HepG2 (cell line): ENCODE data around the gene PEMT. TPM values are rescaled to one million over a fixed set of nuclear protein-coding genes. Genes with fewer than 3 reads are reported as not detected.

Source experiments
- ARID3A ChIP-seq: IDR thresholded peaks from 2 replicates; pipeline ENCODE4 v1.6.1; 2012; ENCODE audit warnings: low read depth, low read length, improper control_type of control experiment
- GFI1 ChIP-seq: sonication (generic); formaldehyde crosslinking; IDR thresholded peaks from 2 replicates; pipeline ENCODE4 v1.5.0; 2020; ENCODE audit warnings: missing genetic modification reagents, mild to moderate bottlenecking, borderline replicate concordance
- HCFC1 ChIP-seq: fragments of 150-350 bp; IDR thresholded peaks from 2 replicates; pipeline ENCODE4 v1.6.1; 2014; ENCODE audit warnings: low read depth, low read length
- HDAC1 ChIP-seq: sonication (generic); formaldehyde crosslinking; IDR thresholded peaks from 2 replicates; pipeline ENCODE4 v1.5.1; 2020; ENCODE audit warnings: mild to moderate bottlenecking, missing genetic modification reagents
- KDM1A ChIP-seq: IDR thresholded peaks from 2 replicates; pipeline ENCODE4 v1.6.1; 2016; ENCODE audit warnings: missing compliant biosample characterization
- PLRG1 ChIP-seq: fragments of 450-650 bp; conservative IDR thresholded peaks from 2 replicates; pipeline ENCODE4 v1.6.1; 2016
- PRDM10 ChIP-seq: sonication (generic); formaldehyde crosslinking; IDR thresholded peaks from 2 replicates; pipeline ENCODE4 v1.4.0; 2020; ENCODE audit warnings: low read depth, missing genetic modification reagents
- RXRA ChIP-seq: sonication (generic); formaldehyde crosslinking; IDR thresholded peaks from 2 replicates; pipeline ENCODE4 v1.5.1; 2020; ENCODE audit warnings: missing genetic modification reagents
- SRSF1 ChIP-seq: fragments of 200-400 bp; formaldehyde crosslinking; optimal IDR thresholded peaks from 2 replicates; pipeline ENCODE3; 2017; ENCODE audit warnings: mild to moderate bottlenecking, low read depth, low read length, moderate library complexity
- TOE1 ChIP-seq: sonication (generic); formaldehyde crosslinking; IDR thresholded peaks from 2 replicates; pipeline ENCODE4 v1.4.0; 2020; ENCODE audit warnings: mild to moderate bottlenecking, missing genetic modification reagents
- ZKSCAN8 ChIP-seq: IDR thresholded peaks from 2 replicates; pipeline ENCODE4 v1.6.1; 2016; ENCODE audit warnings: borderline replicate concordance, missing genetic modification reagents, missing compliant biosample characterization
- ZNF710 ChIP-seq: sonication (generic); formaldehyde crosslinking; IDR thresholded peaks from 2 replicates; pipeline ENCODE4 v1.5.0; 2020; ENCODE audit warnings: mild to moderate bottlenecking, missing genetic modification reagents, borderline replicate concordance
- ZNF737 ChIP-seq: sonication (generic); formaldehyde crosslinking; IDR thresholded peaks from 2 replicates; pipeline ENCODE4 v1.5.0; 2020; ENCODE audit warnings: missing genetic modification reagents, mild to moderate bottlenecking, borderline replicate concordance
- polyA plus RNA-seq, 8 experiments: library from polyadenylated mRNA; depleted of rRNA in 3 of 8; stranded (reverse) in 7 of 8; unstranded in 1 of 8; fragments of >200 nt; fragmentation: Illumina TruSeq in 4 of 8; extraction: Trizol in 4 of 8; gene quantifications; 2 replicates each; pipeline versions ENCODE4 v1.2.1 to v1.2.3, GENCODE V29; 2011 to 2016; ENCODE audit warnings: low read depth in 4 of 8, missing spikeins in 1 of 8, mixed read lengths in 1 of 8; ENCODE audit not compliant: insufficient read depth in 1 of 8
- total RNA-seq, 5 experiments: library from RNA; depleted of rRNA; stranded (reverse); fragments of >200 nt; fragmentation: Illumina TruSeq; extraction: Trizol; gene quantifications; 2 replicates each; pipeline ENCODE4 v1.2.3, GENCODE V29; 2016; ENCODE audit warnings: low read depth in 1 of 5
- TF ChIP-seq, protein P1 (sequence below): sonication (generic); formaldehyde crosslinking; IDR thresholded peaks from 2 replicates; pipeline ENCODE4 v1.4.0; 2020; ENCODE audit warnings: mild to moderate bottlenecking, missing genetic modification reagents
- TF ChIP-seq, protein P2 (sequence below): sonication (generic); formaldehyde crosslinking; IDR thresholded peaks from 2 replicates; pipeline ENCODE4 v1.5.1; 2020; ENCODE audit warnings: mild to moderate bottlenecking, missing genetic modification reagents

PEMT gene
- total and polyA plus RNA-seq, 2 of the 13 experiments (the other 11 are each of a cell fraction or from before 2014, with no cell fraction given) = 31.7 to 43.6 TPM

DNA sequence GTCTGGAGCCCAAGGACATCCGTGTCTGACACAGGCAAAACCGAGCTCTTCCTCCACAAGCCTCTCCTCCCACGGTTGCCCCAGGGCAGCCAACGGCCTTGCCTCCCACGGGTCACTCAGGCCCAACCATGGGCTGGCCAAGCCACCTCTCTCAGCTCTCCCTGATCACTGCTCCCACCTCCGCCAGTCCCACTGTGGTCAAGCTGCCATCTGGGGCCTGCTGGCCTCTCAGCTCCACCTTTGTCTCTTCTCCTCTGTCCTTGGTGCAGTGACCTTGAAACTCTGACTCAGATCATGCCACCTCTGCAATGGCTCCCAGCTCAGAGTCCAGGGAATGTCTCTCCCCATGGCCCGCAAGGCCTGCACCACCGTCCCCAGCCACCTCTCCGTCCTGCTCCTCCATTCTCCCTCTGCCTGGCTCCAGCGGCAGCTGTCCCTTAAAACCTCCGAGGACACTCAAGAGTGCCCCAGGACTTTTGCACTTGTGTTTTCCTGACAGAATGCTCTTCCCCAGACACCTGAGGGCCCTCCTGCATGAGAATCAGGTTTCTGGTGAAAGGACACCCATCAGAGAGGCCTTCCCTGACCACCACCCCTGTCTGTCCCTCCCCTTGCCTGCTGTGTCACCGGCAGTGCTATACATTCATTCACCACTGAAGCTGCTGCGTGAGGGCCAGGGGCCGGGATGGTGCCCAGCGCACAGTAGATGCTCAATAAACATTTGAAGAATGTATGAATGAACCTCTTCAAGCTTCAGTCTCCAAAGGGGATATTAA, 19.3 kb downstream of the PEMT start (continued):
- TF ChIP-seq ZKSCAN8 (CRISPR knock-in tag) (no peak), SRSF1 (no peak), ZNF710 (CRISPR knock-in tag) (0 out of 2 replicates have a peak, but pooled peaks have one; percentile 50), KDM1A (CRISPR knock-in tag) (no peak), GFI1 (no peak), HDAC1 (CRISPR knock-in tag) (peak; percentile 40; the same call in 1 of the 2 replicates), RXRA (CRISPR knock-in tag) (peak; percentile 80), PLRG1 (no peak), PRDM10 (no peak), ARID3A (0 out of 2 replicates have a peak, but pooled peaks have one; percentile 13), TOE1 (no peak), HCFC1 (no peak), ZNF737 (CRISPR knock-in tag) (no peak)
- TF ChIP-seq, protein P1, sequence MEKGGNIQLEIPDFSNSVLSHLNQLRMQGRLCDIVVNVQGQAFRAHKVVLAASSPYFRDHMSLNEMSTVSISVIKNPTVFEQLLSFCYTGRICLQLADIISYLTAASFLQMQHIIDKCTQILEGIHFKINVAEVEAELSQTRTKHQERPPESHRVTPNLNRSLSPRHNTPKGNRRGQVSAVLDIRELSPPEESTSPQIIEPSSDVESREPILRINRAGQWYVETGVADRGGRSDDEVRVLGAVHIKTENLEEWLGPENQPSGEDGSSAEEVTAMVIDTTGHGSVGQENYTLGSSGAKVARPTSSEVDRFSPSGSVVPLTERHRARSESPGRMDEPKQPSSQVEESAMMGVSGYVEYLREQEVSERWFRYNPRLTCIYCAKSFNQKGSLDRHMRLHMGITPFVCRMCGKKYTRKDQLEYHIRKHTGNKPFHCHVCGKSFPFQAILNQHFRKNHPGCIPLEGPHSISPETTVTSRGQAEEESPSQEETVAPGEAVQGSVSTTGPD = no peak
- TF ChIP-seq, protein P2, sequence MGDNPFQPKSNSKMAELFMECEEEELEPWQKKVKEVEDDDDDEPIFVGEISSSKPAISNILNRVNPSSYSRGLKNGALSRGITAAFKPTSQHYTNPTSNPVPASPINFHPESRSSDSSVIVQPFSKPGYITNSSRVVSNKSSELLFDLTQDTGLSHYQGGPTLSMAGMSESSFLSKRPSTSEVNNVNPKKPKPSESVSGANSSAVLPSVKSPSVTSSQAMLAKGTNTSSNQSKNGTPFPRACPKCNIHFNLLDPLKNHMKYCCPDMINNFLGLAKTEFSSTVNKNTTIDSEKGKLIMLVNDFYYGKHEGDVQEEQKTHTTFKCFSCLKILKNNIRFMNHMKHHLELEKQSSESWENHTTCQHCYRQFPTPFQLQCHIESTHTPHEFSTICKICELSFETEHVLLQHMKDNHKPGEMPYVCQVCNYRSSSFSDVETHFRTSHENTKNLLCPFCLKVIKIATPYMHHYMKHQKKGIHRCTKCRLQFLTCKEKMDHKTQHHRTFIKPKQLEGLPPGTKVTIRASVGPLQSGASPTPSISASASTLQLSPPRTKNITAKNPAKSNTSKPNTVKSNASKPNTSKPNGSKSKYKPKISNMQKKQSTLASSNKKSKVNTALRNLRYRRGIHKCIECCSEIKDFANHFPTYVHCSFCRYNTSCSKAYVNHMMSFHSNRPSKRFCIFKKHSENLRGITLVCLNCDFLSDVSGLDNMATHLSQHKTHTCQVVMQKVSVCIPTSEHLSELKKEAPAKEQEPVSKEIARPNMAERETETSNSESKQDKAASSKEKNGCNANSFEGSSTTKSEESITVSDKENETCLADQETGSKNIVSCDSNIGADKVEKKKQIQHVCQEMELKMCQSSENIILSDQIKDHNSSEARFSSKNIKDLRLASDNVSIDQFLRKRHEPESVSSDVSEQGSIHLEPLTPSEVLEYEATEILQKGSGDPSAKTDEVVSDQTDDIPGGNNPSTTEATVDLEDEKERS = peak; percentile 62; the same call in 1 of the 2 replicates
